ENCODE measurements around the gene MTERF2. TPM values are rescaled to one million over a fixed set of nuclear protein-coding genes. Genes with fewer than 3 reads are reported as not detected.

Gene MTERF2
- total RNA-seq, 6 experiments from 2014 or later: 3.0 to 5.6 (median 5.1) TPM

GRCh38 chr12:106978035-106978800 lies 8.7 kb downstream of the MTERF2 start:
- no peak overlapping the region for H3K4me3 Mint-ChIP-seq
- H3K27ac Mint-ChIP-seq: peak overlapping the region; percentile 53
- H3K36me3 Mint-ChIP-seq (ENCODE audit: low read depth): peaks cover 36% of the 10 kb centered on the region
- TF ChIP-seq CTCF (IDR thresholded peaks at IDR 0.05): no peak
- no peak for DNase-seq
- no peaks in the 10 kb centered on the region for H3K27me3 Mint-ChIP-seq (ENCODE audit: insufficient read depth)
- peaks cover 67% of the 10 kb centered on the region for H3K4me1 Mint-ChIP-seq (ENCODE audit: low read depth)
- H3K9me3 Mint-ChIP-seq: no peaks in the 10 kb centered on the region

GRCh38 chr12:106976668-106977067 lies 10.3 kb downstream of the MTERF2 start:
- Mint-ChIP-seq H3K27ac (no peak overlapping the region), H3K4me1 (ENCODE audit: low read depth) (peaks cover 66% of the 10 kb centered on the region), H3K36me3 (ENCODE audit: low read depth) (peaks cover 44% of the 10 kb centered on the region), H3K4me3 (no peak overlapping the region), H3K27me3 (ENCODE audit: insufficient read depth) (no peaks in the 10 kb centered on the region), H3K9me3 (no peaks in the 10 kb centered on the region)
- no peak for TF ChIP-seq CTCF (IDR thresholded peaks at IDR 0.05)
- no peak for DNase-seq

- peak overlapping the region; percentile 1; the same call in 1 of the 2 replicates for H3K27ac Mint-ChIP-seq
- no peaks in the 10 kb centered on the region for H3K27me3 Mint-ChIP-seq (ENCODE audit: insufficient read depth)
- peaks cover 48% of the 10 kb centered on the region for H3K36me3 Mint-ChIP-seq (ENCODE audit: low read depth)
- H3K4me3 Mint-ChIP-seq: no peak overlapping the region
- no peaks in the 10 kb centered on the region for H3K9me3 Mint-ChIP-seq
- TF ChIP-seq CTCF (IDR thresholded peaks at IDR 0.05): no peak
- DNase-seq: no peak
- peaks cover 68% of the 10 kb centered on the region for H3K4me1 Mint-ChIP-seq (ENCODE audit: low read depth)
Measured at GRCh38 chr12:106975993-106976658, 10.8 kb downstream of the MTERF2 start.

- TF ChIP-seq CTCF (IDR thresholded peaks at IDR 0.05): no peak
- Mint-ChIP-seq H3K4me1 (ENCODE audit: low read depth) (peaks cover 68% of the 10 kb centered on the region), H3K4me3 (no peak overlapping the region), H3K27me3 (ENCODE audit: insufficient read depth) (no peaks in the 10 kb centered on the region), H3K27ac (no peak overlapping the region), H3K36me3 (ENCODE audit: low read depth) (peaks cover 53% of the 10 kb centered on the region), H3K9me3 (no peaks in the 10 kb centered on the region)
- no peak for DNase-seq
Measured at GRCh38 chr12:106975098-106975497, 11.8 kb downstream of the MTERF2 start.

- H3K4me3 Mint-ChIP-seq: no peak overlapping the region
- H3K27me3 Mint-ChIP-seq (ENCODE audit: insufficient read depth): no peaks in the 10 kb centered on the region
- peaks cover 53% of the 10 kb centered on the region for H3K36me3 Mint-ChIP-seq (ENCODE audit: low read depth)
- H3K4me1 Mint-ChIP-seq (ENCODE audit: low read depth): peaks cover 68% of the 10 kb centered on the region
- no peak for TF ChIP-seq CTCF (IDR thresholded peaks at IDR 0.05)
- no peak overlapping the region for H3K27ac Mint-ChIP-seq
- DNase-seq: no peak
- no peaks in the 10 kb centered on the region for H3K9me3 Mint-ChIP-seq
Measured at GRCh38 chr12:106974511-106974910, 12.4 kb downstream of the MTERF2 start.
